Peyer's patch (tissue), 4 donors: ENCODE results near the gene CYB561D2. TPM values are rescaled to one million over a fixed set of nuclear protein-coding genes. Genes with fewer than 3 reads are reported as not detected.
A peak's percentile ranks its signal among the peaks of the same experiment; 100 is the strongest.

Experiments used
- DNase-seq, 3 donors: peaks; one replicate each; pipeline ENCODE4 v3.0.0-alpha.2; 2017 to 2019
- H3K27ac ChIP-seq, 4 donors: fragments of 200-600 bp; sonication (generic); one replicate each; pipeline ENCODE4 v1.5.1; 2016 to 2019
- H3K27me3 ChIP-seq, 2 donors: fragments of 200-600 bp; sonication (generic); one replicate each; pipeline ENCODE4 v1.5.1; 2019
- H3K36me3 ChIP-seq, 3 donors: fragments of 200-600 bp; sonication (generic); one replicate each; pipeline ENCODE4 v1.5.1; 2016 to 2019
- H3K4me1 ChIP-seq, 4 donors: fragments of 200-600 bp; sonication (generic); one replicate each; pipeline ENCODE4 v1.5.1; 2016 to 2019
- H3K4me3 ChIP-seq, 4 donors: fragments of 200-600 bp; sonication (generic); 1 replicate in 3 of 4; 2 replicates in 1 of 4; pipeline ENCODE4 v1.5.1; 2016 to 2019; ENCODE audit warnings: mild to moderate bottlenecking in 1 of 4
- H3K9me3 ChIP-seq, 4 donors: fragments of 200-600 bp; sonication (generic); one replicate each; pipeline ENCODE4 v1.5.1; 2016 to 2019; ENCODE audit warnings: mild to moderate bottlenecking in 1 of 4
- POLR2A ChIP-seq, 2 donors: fragments of 450-650 bp; IDR thresholded peaks; one replicate each; pipeline ENCODE4 v1.5.1; 2017; ENCODE audit warnings: antibody characterized with exemption in 2 of 2, mild to moderate bottlenecking in 2 of 2, moderate library complexity in 2 of 2
- total RNA-seq, 4 donors: library from RNA; depleted of rRNA; stranded (reverse); fragments of >200 nt; gene quantifications; one replicate each; pipeline ENCODE4 v1.1.0, GENCODE V29; 2016
- TF ChIP-seq, protein P1 (sequence below), 6 experiments: fragments of 450-650 bp in 4 of 6; fragments of 200-600 bp in 2 of 6; sonication (generic) in 1 of 6; IDR thresholded peaks; one replicate each; pipeline ENCODE4 v1.5.1; 2017 to 2019; ENCODE audit warnings: antibody characterized with exemption in 6 of 6, mild to moderate bottlenecking in 3 of 6, moderate library complexity in 1 of 6

CYB561D2 gene
- total RNA-seq, 4 donors from 2014 or later, result 22.3 to 69.5 (median 38.6) TPM

GRCh38 chr3:50347187-50347813, 3.4 kb upstream of the CYB561D2 start:
- no peak overlapping the region for H3K27ac ChIP-seq
- TF ChIP-seq, protein P1, sequence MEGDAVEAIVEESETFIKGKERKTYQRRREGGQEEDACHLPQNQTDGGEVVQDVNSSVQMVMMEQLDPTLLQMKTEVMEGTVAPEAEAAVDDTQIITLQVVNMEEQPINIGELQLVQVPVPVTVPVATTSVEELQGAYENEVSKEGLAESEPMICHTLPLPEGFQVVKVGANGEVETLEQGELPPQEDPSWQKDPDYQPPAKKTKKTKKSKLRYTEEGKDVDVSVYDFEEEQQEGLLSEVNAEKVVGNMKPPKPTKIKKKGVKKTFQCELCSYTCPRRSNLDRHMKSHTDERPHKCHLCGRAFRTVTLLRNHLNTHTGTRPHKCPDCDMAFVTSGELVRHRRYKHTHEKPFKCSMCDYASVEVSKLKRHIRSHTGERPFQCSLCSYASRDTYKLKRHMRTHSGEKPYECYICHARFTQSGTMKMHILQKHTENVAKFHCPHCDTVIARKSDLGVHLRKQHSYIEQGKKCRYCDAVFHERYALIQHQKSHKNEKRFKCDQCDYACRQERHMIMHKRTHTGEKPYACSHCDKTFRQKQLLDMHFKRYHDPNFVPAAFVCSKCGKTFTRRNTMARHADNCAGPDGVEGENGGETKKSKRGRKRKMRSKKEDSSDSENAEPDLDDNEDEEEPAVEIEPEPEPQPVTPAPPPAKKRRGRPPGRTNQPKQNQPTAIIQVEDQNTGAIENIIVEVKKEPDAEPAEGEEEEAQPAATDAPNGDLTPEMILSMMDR (IDR thresholded peaks at IDR 0.05), result peak in 5 of 6 experiments; percentile 54 to 72 (median 60)
- TF ChIP-seq POLR2A (IDR thresholded peaks at IDR 0.05), result no peak
- peaks cover 0 to 16% (median 0%) of the 10 kb centered on the region in 3 donors for H3K36me3 ChIP-seq
- peak; percentile 64 to 85 (median 75) for DNase-seq
- no peak overlapping the region for H3K4me3 ChIP-seq
- no peaks in the 10 kb centered on the region for H3K27me3 ChIP-seq
- peaks cover 6 to 41% (median 22%) of the 10 kb centered on the region in 4 donors for H3K4me1 ChIP-seq
- no peaks in the 10 kb centered on the region for H3K9me3 ChIP-seq

DNA sequence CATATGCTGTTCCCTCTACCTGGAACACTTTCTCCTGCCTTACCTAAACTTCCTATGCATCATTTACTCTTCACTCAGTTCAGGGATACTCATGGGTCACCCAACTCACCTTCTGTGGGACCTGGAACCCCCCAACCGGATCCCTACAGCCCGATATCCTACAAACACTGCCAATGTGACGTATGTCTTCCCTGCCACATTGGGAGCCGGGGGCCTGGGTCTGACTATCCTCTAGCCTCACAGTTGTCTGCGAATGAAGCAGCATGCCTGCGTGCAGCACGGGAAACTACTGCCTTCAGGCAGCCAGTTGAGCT, 492 bp upstream of the CYB561D2 start:
- no peaks in the 10 kb centered on the region for H3K27me3 ChIP-seq
- TF ChIP-seq, protein P1 (IDR thresholded peaks at IDR 0.05), result no peak
- no peak for TF ChIP-seq POLR2A (IDR thresholded peaks at IDR 0.05)

GRCh38 chr3:50351323-50351697, 648 bp downstream of the CYB561D2 start:
- Histone ChIP-seq H3K4me1 (peaks cover 3 to 41% (median 18%) of the 10 kb centered on the region in 4 donors), H3K27ac (peak overlapping the region; percentile 91 to 95 (median 92)), H3K36me3 (peaks cover 0 to 50% (median 0%) of the 10 kb centered on the region in 3 donors), H3K9me3 (no peaks in the 10 kb centered on the region), H3K4me3 (peak overlapping the region; percentile 71 to 74 (median 72)), H3K27me3 (no peaks in the 10 kb centered on the region)
- TF ChIP-seq, protein P1 (IDR thresholded peaks at IDR 0.05), result no peak
- no peak for DNase-seq

More for the DNA sequence above, 492 bp upstream of the CYB561D2 start:
- H3K4me1 ChIP-seq, result peaks cover 6 to 41% (median 21%) of the 10 kb centered on the region in 4 donors
- peak overlapping the region; percentile 71 to 74 (median 72) for H3K4me3 ChIP-seq
- H3K36me3 ChIP-seq, result peaks cover 0 to 39% (median 0%) of the 10 kb centered on the region in 3 donors
- no peaks in the 10 kb centered on the region for H3K9me3 ChIP-seq
- H3K27ac ChIP-seq, result peak overlapping the region; percentile 91 to 95 (median 92)
- DNase-seq, result no peak

- Histone ChIP-seq H3K4me3 (no peak overlapping the region), H3K4me1 (peaks cover 3 to 54% (median 30%) of the 10 kb centered on the region in 4 donors), H3K9me3 (no peaks in the 10 kb centered on the region), H3K27me3 (no peaks in the 10 kb centered on the region), H3K27ac (no peak overlapping the region), H3K36me3 (peaks cover 0 to 47% (median 0%) of the 10 kb centered on the region in 3 donors)
- no peak for TF ChIP-seq POLR2A (IDR thresholded peaks at IDR 0.05)
- TF ChIP-seq, protein P1 (IDR thresholded peaks at IDR 0.05), result peak in 3 of 6 experiments; percentile 25 to 36 (median 25)
- no peak for DNase-seq
Observed at GRCh38 chr3:50352781-50353180, 2.1 kb downstream of the CYB561D2 start.

DNA sequence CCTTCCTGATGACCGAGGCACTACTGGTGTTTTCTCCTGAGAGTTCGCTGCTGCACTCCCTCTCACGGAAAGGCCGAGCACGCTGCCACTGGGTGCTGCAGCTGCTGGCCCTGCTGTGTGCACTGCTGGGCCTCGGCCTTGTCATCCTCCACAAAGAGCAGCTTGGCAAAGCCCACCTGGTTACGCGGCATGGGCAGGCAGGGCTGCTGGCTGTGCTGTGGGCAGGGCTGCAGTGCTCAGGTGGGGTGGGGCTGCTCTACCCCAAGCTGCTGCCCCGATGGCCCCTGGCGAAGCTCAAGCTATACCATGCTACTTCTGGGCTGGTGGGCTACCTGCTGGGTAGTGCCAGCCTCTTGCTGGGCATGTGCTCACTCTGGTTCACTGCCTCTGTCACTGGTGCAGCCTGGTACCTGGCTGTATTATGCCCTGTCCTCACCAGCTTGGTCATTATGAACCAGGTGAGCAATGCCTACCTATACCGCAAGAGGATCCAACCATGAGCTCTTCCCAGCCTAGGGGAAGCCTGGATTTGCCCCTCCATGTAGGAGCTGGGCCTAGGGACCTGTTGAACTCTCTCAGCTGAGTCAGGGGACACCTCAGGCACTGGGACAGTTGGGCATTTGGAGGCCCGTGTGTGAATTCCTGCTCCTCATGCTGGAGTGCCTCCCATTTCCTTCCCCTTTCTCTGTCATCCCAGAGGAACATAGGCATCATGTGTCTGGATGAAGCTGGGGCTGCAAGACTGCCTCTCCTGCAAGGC, 2.8 kb downstream of the CYB561D2 start:
- no peak for DNase-seq
- Histone ChIP-seq H3K4me3 (no peak overlapping the region), H3K9me3 (no peaks in the 10 kb centered on the region), H3K4me1 (peaks cover 3 to 61% (median 36%) of the 10 kb centered on the region in 4 donors), H3K27ac (no peak overlapping the region), H3K27me3 (no peaks in the 10 kb centered on the region), H3K36me3 (peaks cover 0 to 41% (median 0%) of the 10 kb centered on the region in 3 donors)
- TF ChIP-seq, protein P1 (IDR thresholded peaks at IDR 0.05), result no peak
- no peak for TF ChIP-seq POLR2A (IDR thresholded peaks at IDR 0.05)
